Mesenchymal stem cell (in vitro differentiated cells and primary cell): Measurements from ENCODE around the gene AHRR.

Source experiments
- DNase-seq: peaks from one replicate; pipeline ENCODE4 v3.0.0-alpha.2; 2013
- H2AFZ ChIP-seq: one replicate; pipeline ENCODE4 v1.6.1; 2013; ENCODE audit warnings: low read depth, mild to moderate bottlenecking, control low read depth, inconsistent platforms, low read length, moderate library complexity
- H2AK5ac ChIP-seq: 2 replicates; pipeline ENCODE4 v1.6.1; 2013; ENCODE audit warnings: low read length, moderate library complexity, mild to moderate bottlenecking, inconsistent platforms; ENCODE audit not compliant: severe bottlenecking
- H2BK120ac ChIP-seq: one replicate; pipeline ENCODE4 v1.6.1; 2013; ENCODE audit warnings: low read depth, mild to moderate bottlenecking, inconsistent platforms, low read length, moderate library complexity
- H2BK12ac ChIP-seq, 2 experiments: one replicate each; pipeline ENCODE4 v1.6.1; 2013; ENCODE audit warnings: inconsistent platforms in 2 of 2, low read length in 2 of 2, mild to moderate bottlenecking in 2 of 2, moderate library complexity in 2 of 2, control low read depth in 1 of 2
- H2BK15ac ChIP-seq: one replicate; pipeline ENCODE4 v1.6.1; 2013; ENCODE audit warnings: mild to moderate bottlenecking, low read depth, inconsistent platforms; ENCODE audit not compliant: poor library complexity, severe bottlenecking
- H2BK5ac ChIP-seq: 2 replicates; pipeline ENCODE4 v1.6.1; 2013; ENCODE audit warnings: low read depth, mild to moderate bottlenecking, low read length, control low read depth, inconsistent platforms; ENCODE audit not compliant: poor library complexity, severe bottlenecking
- H3K14ac ChIP-seq, 2 experiments: one replicate each; pipeline ENCODE4 v1.6.1; 2013; ENCODE audit warnings: inconsistent platforms in 2 of 2, low read length in 2 of 2, control low read depth in 1 of 2, mild to moderate bottlenecking in 1 of 2, moderate library complexity in 1 of 2
- H3K18ac ChIP-seq, 2 experiments: one replicate each; pipeline ENCODE4 v1.6.1; 2013; ENCODE audit warnings: inconsistent platforms in 2 of 2, low read length in 2 of 2, control low read depth in 1 of 2, low read depth in 1 of 2, mild to moderate bottlenecking in 1 of 2
- H3K23ac ChIP-seq, 2 experiments: one replicate each; pipeline ENCODE4 v1.6.1; 2013; ENCODE audit warnings: inconsistent platforms in 2 of 2, low read length in 2 of 2, mild to moderate bottlenecking in 2 of 2, moderate library complexity in 2 of 2, control low read depth in 1 of 2
- H3K27ac ChIP-seq: 2 replicates; pipeline ENCODE4 v1.5.1; 2013; ENCODE audit warnings: mild to moderate bottlenecking, moderate library complexity, low read length, control low read depth, inconsistent platforms; ENCODE audit not compliant: poor library complexity, severe bottlenecking
- H3K27me3 ChIP-seq, 2 experiments: 2 replicates each; pipeline versions ENCODE4 v1.6.1 to v1.7.0; 2013; ENCODE audit warnings: low read length in 2 of 2, mild to moderate bottlenecking in 2 of 2, moderate library complexity in 2 of 2, control low read depth in 1 of 2, inconsistent platforms in 1 of 2; ENCODE audit not compliant: control insufficient read depth in 1 of 2, insufficient read depth in 1 of 2
- H3K36me3 ChIP-seq, 2 experiments: 2 replicates each; pipeline versions ENCODE4 v1.6.1 to v1.7.0; 2013; ENCODE audit warnings: low read length in 2 of 2, control low read depth in 1 of 2, inconsistent platforms in 1 of 2, low read depth in 1 of 2, mild to moderate bottlenecking in 1 of 2; ENCODE audit not compliant: insufficient read depth in 2 of 2, control insufficient read depth in 1 of 2
- H3K4ac ChIP-seq, 2 experiments: one replicate each; pipeline ENCODE4 v1.6.1; 2013; ENCODE audit warnings: inconsistent platforms in 2 of 2, low read length in 2 of 2, mild to moderate bottlenecking in 2 of 2, moderate library complexity in 2 of 2, control low read depth in 1 of 2, low read depth in 1 of 2
- H3K4me1 ChIP-seq: 2 replicates; pipeline ENCODE4 v1.6.1; 2013; ENCODE audit warnings: low read depth, low read length, control low read depth; ENCODE audit not compliant: control insufficient read depth, insufficient read depth
- H3K4me2 ChIP-seq: 2 replicates; pipeline ENCODE4 v1.6.1; 2013; ENCODE audit warnings: low read length, mild to moderate bottlenecking, inconsistent platforms; ENCODE audit not compliant: poor library complexity, severe bottlenecking
- H3K4me3 ChIP-seq, 2 experiments: 2 replicates each; pipeline versions ENCODE4 v1.5.1 to v1.7.0; 2013; ENCODE audit warnings: low read length in 2 of 2, mild to moderate bottlenecking in 2 of 2, control low read depth in 1 of 2, low read depth in 1 of 2; ENCODE audit not compliant: insufficient read depth in 1 of 2
- H3K79me1 ChIP-seq: replicated peaks from 2 replicates; pipeline ENCODE4 v1.6.1; 2013; ENCODE audit warnings: mild to moderate bottlenecking, control low read depth, low read length, inconsistent platforms; ENCODE audit not compliant: poor library complexity, severe bottlenecking
- H3K9ac ChIP-seq: 2 replicates; pipeline ENCODE4 v1.7.0; 2013; ENCODE audit warnings: mild to moderate bottlenecking, low read length, moderate library complexity
- H3K9me3 ChIP-seq: 2 replicates; pipeline ENCODE4 v1.7.0; 2013; ENCODE audit warnings: mild to moderate bottlenecking, low read length; ENCODE audit not compliant: control insufficient read depth
- H4K8ac ChIP-seq: one replicate; pipeline ENCODE4 v1.6.1; 2013; ENCODE audit warnings: inconsistent platforms, mild to moderate bottlenecking, low read length, moderate library complexity
- H4K91ac ChIP-seq: one replicate; pipeline ENCODE4 v1.6.1; 2013; ENCODE audit warnings: mild to moderate bottlenecking, low read length, inconsistent platforms
- WGBS: methylation state at CpG from one replicate; pipeline ENCODE4 v1.1.7; 2013; ENCODE audit warnings: mixed read lengths; 5-methylcytosine and 5-hydroxymethylcytosine counted together

The AHRR gene

GRCh38 chr5:350355-350754 lies 28.8 kb downstream of the AHRR start:
- Histone ChIP-seq H2BK12ac (no peak overlapping the region), H4K91ac (peak overlapping the region; percentile 20), H3K23ac (no peak overlapping the region), H3K4ac (no peak overlapping the region), H2BK5ac (no peak overlapping the region), H3K4me2 (no peak overlapping the region), H3K9me3 (no peaks in the 10 kb centered on the region), H3K27ac (no peak overlapping the region), H3K9ac (no peak overlapping the region), H2AK5ac (no peak overlapping the region), H3K79me1 (peaks cover 2% of the 10 kb centered on the region), H3K4me1 (peaks cover 7% of the 10 kb centered on the region), H3K18ac (no peak overlapping the region), H3K4me3 (no peak overlapping the region), H2BK15ac (no peak overlapping the region), H3K27me3 (no peaks in the 10 kb centered on the region), H2BK120ac (no peak overlapping the region), H3K36me3 (peaks cover 4 to 44% of the 10 kb centered on the region in 2 experiments), H2AFZ (no peak overlapping the region), H4K8ac (no peak overlapping the region), H3K14ac (no peak overlapping the region)
- no peak for DNase-seq
- WGBS, result 81% methylated on average over 9 of the region's 9 CpGs

- 93% methylated on average over 18 of the region's 19 CpGs for WGBS
- Histone ChIP-seq H4K91ac (no peak overlapping the region), H3K4me2 (no peak overlapping the region)
Measured at GRCh38 chr5:351084-351920, 29.8 kb downstream of the AHRR start.

GRCh38 chr5:351921-352245 lies 30.4 kb downstream of the AHRR start:
- Histone ChIP-seq H3K27me3 (no peaks in the 10 kb centered on the region), H3K36me3 (peaks cover 0 to 41% of the 10 kb centered on the region in 2 experiments), H3K18ac (no peak overlapping the region), H2BK15ac (no peak overlapping the region), H3K79me1 (peaks cover 2% of the 10 kb centered on the region), H2AFZ (no peak overlapping the region), H2BK12ac (no peak overlapping the region), H4K91ac (no peak overlapping the region), H3K9ac (no peak overlapping the region), H3K4me3 (no peak overlapping the region), H4K8ac (no peak overlapping the region), H3K14ac (no peak overlapping the region), H3K9me3 (no peaks in the 10 kb centered on the region), H2BK5ac (no peak overlapping the region), H3K4ac (no peak overlapping the region), H3K23ac (no peak overlapping the region), H3K4me2 (no peak overlapping the region), H3K4me1 (peaks cover 1% of the 10 kb centered on the region), H2BK120ac (no peak overlapping the region), H3K27ac (no peak overlapping the region), H2AK5ac (no peak overlapping the region)
- 91% methylated on average over 4 of the region's 4 CpGs for WGBS
- no peak for DNase-seq

More at GRCh38 chr5:351084-351920, 29.8 kb downstream of the AHRR start:
- Histone ChIP-seq H2AFZ (no peak overlapping the region), H2BK120ac (no peak overlapping the region), H2BK5ac (no peak overlapping the region), H2AK5ac (no peak overlapping the region), H3K4me3 (no peak overlapping the region), H3K9me3 (no peaks in the 10 kb centered on the region), H3K36me3 (peaks cover 4 to 47% of the 10 kb centered on the region in 2 experiments), H3K27ac (no peak overlapping the region), H3K79me1 (peaks cover 2% of the 10 kb centered on the region), H3K23ac (no peak overlapping the region), H3K9ac (no peak overlapping the region), H3K18ac (no peak overlapping the region), H3K27me3 (no peaks in the 10 kb centered on the region), H2BK15ac (no peak overlapping the region), H4K8ac (no peak overlapping the region), H3K4me1 (peaks cover 1% of the 10 kb centered on the region), H3K4ac (no peak overlapping the region), H3K14ac (no peak overlapping the region), H2BK12ac (no peak overlapping the region)
- no peak for DNase-seq

DNA sequence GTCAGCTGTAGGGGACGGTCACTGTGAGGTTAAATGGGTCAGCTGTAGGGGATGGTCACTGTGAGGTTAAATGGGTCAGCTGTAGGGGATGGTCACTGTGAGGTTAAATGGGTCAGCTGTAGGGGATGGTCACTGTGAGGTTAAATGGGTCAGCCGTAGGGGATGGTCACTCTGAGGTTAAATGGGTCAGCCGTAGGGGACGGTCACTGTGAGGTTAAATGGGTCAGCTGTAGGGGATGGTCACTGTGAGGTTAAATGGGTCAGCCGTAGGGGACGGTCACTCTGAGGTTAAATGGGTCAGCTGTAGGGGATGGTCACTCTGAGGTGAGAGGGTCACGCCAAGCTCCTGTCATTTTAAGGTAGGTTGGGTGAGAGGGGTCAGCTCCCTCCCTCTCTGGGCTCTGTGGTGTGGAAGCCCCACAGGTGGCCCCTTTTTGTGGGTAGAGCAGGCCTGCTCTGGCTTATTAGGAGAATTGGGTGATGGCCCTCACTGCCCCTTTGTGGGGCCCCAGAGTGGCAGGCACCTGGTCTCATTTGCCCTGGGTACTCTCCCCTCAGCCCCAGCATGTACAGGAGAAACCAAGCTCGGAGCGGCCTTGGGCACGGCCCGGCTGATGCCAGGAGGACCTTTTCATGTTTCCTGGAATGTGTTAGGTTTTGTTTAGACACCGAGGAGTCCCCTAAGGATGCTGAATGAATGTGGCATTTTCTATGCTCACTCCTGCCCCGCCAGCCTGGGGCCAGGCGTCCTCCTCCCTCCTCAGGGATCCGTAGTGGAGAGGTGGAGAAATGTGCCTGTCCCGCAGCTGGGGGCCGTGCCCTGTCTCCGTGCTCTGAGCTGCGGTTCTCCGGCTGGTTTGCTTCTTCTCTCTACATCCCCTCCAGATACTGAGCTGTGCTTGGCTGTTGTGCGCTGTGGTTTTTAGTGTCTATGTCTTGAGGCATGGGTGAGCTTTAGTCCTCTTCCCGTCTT lies 31.4 kb downstream of the AHRR start:
- Histone ChIP-seq H2AFZ (no peak overlapping the region), H3K79me1 (peaks cover 2% of the 10 kb centered on the region), H3K14ac (no peak overlapping the region), H2BK15ac (no peak overlapping the region), H3K9ac (no peak overlapping the region), H3K4me2 (no peak overlapping the region), H3K4ac (no peak overlapping the region), H3K4me1 (peaks cover under 1% of the 10 kb centered on the region), H4K8ac (no peak overlapping the region), H3K18ac (no peak overlapping the region), H4K91ac (no peak overlapping the region), H2BK12ac (no peak overlapping the region), H2BK5ac (no peak overlapping the region), H3K27me3 (no peaks in the 10 kb centered on the region), H3K27ac (no peak overlapping the region), H2AK5ac (no peak overlapping the region), H3K36me3 (peaks cover 0 to 34% of the 10 kb centered on the region in 2 experiments), H3K23ac (no peak overlapping the region), H2BK120ac (no peak overlapping the region), H3K4me3 (no peak overlapping the region), H3K9me3 (no peaks in the 10 kb centered on the region)
- DNase-seq, result no peak
- 93% methylated on average over 16 of the region's 22 CpGs for WGBS
